Measurements from ENCODE around the gene ATAD3A.

DNA sequence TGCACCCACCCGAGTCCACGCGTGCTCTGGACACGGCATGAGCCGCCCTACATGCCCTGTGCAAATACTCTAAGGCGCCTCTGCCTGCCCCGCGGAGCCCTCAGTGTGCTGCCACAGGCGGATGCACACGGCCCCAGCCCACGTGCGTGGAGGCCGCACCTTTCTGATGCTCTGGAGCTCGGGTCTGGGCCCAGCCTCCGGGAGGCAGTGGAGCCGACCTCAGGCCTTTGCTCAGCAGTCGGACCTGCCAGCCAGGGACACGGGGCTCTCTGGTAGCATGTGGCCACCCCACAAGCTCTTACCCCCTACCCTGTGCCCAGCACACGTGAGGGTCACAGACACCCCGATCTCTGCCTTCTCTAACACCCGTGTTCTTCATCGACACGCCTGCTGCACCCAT lies 26.4 kb downstream of the ATAD3A start:
- no peak for TF ChIP-seq POLR2A (IDR thresholded peaks at IDR 0.05)
- TF ChIP-seq, protein P1, sequence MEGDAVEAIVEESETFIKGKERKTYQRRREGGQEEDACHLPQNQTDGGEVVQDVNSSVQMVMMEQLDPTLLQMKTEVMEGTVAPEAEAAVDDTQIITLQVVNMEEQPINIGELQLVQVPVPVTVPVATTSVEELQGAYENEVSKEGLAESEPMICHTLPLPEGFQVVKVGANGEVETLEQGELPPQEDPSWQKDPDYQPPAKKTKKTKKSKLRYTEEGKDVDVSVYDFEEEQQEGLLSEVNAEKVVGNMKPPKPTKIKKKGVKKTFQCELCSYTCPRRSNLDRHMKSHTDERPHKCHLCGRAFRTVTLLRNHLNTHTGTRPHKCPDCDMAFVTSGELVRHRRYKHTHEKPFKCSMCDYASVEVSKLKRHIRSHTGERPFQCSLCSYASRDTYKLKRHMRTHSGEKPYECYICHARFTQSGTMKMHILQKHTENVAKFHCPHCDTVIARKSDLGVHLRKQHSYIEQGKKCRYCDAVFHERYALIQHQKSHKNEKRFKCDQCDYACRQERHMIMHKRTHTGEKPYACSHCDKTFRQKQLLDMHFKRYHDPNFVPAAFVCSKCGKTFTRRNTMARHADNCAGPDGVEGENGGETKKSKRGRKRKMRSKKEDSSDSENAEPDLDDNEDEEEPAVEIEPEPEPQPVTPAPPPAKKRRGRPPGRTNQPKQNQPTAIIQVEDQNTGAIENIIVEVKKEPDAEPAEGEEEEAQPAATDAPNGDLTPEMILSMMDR (IDR thresholded peaks at IDR 0.05): no peak

Data from vagina (tissue), 2 donors.